Muscle of leg (tissue), 16 donors: Measurements from ENCODE around the gene CYRIA. TPM values are rescaled to one million over a fixed set of nuclear protein-coding genes. Genes with fewer than 3 reads are reported as not detected.

Experiments
- DNase-seq: peaks from one replicate; pipeline ENCODE4 v3.0.0; 2013
- H3K27ac ChIP-seq: one replicate; pipeline ENCODE4 v1.5.1; 2013; ENCODE audit warnings: mild to moderate bottlenecking, low read length, control low read depth
- H3K27me3 ChIP-seq: one replicate; pipeline ENCODE4 v1.6.1; 2013; ENCODE audit warnings: low read length; ENCODE audit not compliant: control insufficient read depth, insufficient read depth
- H3K36me3 ChIP-seq: one replicate; pipeline ENCODE4 v1.6.1; 2013; ENCODE audit warnings: low read length; ENCODE audit not compliant: control insufficient read depth, insufficient read depth
- H3K4me1 ChIP-seq: one replicate; pipeline ENCODE4 v1.6.1; 2013; ENCODE audit warnings: low read length; ENCODE audit not compliant: control insufficient read depth, insufficient read depth
- H3K4me3 ChIP-seq: one replicate; pipeline ENCODE4 v1.5.1; 2013; ENCODE audit warnings: low read length, control low read depth
- H3K9me3 ChIP-seq: replicated peaks from 2 replicates; pipeline ENCODE4 v1.6.1; 2013; ENCODE audit warnings: low read depth, low read length; ENCODE audit not compliant: control insufficient read depth
- WGBS: methylation state at CpG from one replicate; pipeline ENCODE4 v1.1.5; 2013; ENCODE audit warnings: missing lambda C conversion rate; ENCODE audit not compliant: insufficient coverage; 5-methylcytosine and 5-hydroxymethylcytosine counted together
- long read RNA-seq, 11 donors: transcript quantifications; one replicate each; lab custom pipeline, GENCODE V29; 2026
- polyA plus RNA-seq, 8 donors: library from polyadenylated mRNA; unstranded; fragments of 120-200 nt; gene quantifications; one replicate each; pipeline versions ENCODE4 v1.2.1 to v1.2.3, GENCODE V29; 2013; ENCODE audit warnings: inconsistent platforms in 1 of 8, low replicate concordance in 1 of 8; ENCODE audit not compliant: insufficient read length in 8 of 8, insufficient read depth in 1 of 8
- total RNA-seq: library from RNA; stranded (reverse); fragments of 120-200 nt; gene quantifications from one replicate; pipeline ENCODE4 v1.2.4, GENCODE V29; 2013

Gene CYRIA
- 3.9 TPM for total RNA-seq
- polyA plus RNA-seq, result 1 to 10 TPM; 3.9 to 8.1 (median 5.4) TPM
- long read RNA-seq, donor 1, full-length matches to known transcripts, result 1 of 1 reads
- long read RNA-seq, donor 1, partial matches to known transcripts, result 0 of 1 reads
- long read RNA-seq, donor 1, other reads (novel, unspliced or antisense), result 0 of 1 reads
- long read RNA-seq, donor 2, result 0 reads
- long read RNA-seq, donor 3, full-length matches to known transcripts, result 1 of 1 reads
- long read RNA-seq, donor 3, partial matches to known transcripts, result 0 of 1 reads
- long read RNA-seq, donor 3, other reads (novel, unspliced or antisense), result 0 of 1 reads
- long read RNA-seq, donor 4, full-length matches to known transcripts, result 2 of 2 reads
- long read RNA-seq, donor 4, partial matches to known transcripts, result 0 of 2 reads
- long read RNA-seq, donor 4, other reads (novel, unspliced or antisense), result 0 of 2 reads
- long read RNA-seq, donor 5, full-length matches to known transcripts, result 1 of 1 reads
- long read RNA-seq, donor 5, partial matches to known transcripts, result 0 of 1 reads
- long read RNA-seq, donor 5, other reads (novel, unspliced or antisense), result 0 of 1 reads
- long read RNA-seq, donor 6, result 0 reads
- long read RNA-seq, donor 7, full-length matches to known transcripts, result 2 of 2 reads
- long read RNA-seq, donor 7, partial matches to known transcripts, result 0 of 2 reads
- long read RNA-seq, donor 7, other reads (novel, unspliced or antisense), result 0 of 2 reads
- long read RNA-seq, donor 8, full-length matches to known transcripts, result 1 of 1 reads
- long read RNA-seq, donor 8, partial matches to known transcripts, result 0 of 1 reads
- long read RNA-seq, donor 8, other reads (novel, unspliced or antisense), result 0 of 1 reads
- long read RNA-seq, donor 9, full-length matches to known transcripts, result 1 of 1 reads
- long read RNA-seq, donor 9, partial matches to known transcripts, result 0 of 1 reads
- long read RNA-seq, donor 9, other reads (novel, unspliced or antisense), result 0 of 1 reads
- long read RNA-seq, donor 10, full-length matches to known transcripts, result 1 of 1 reads
- long read RNA-seq, donor 10, partial matches to known transcripts, result 0 of 1 reads
- long read RNA-seq, donor 10, other reads (novel, unspliced or antisense), result 0 of 1 reads
- long read RNA-seq, donor 11, full-length matches to known transcripts, result 1 of 1 reads
- long read RNA-seq, donor 11, partial matches to known transcripts, result 0 of 1 reads
- long read RNA-seq, donor 11, other reads (novel, unspliced or antisense), result 0 of 1 reads

DNA sequence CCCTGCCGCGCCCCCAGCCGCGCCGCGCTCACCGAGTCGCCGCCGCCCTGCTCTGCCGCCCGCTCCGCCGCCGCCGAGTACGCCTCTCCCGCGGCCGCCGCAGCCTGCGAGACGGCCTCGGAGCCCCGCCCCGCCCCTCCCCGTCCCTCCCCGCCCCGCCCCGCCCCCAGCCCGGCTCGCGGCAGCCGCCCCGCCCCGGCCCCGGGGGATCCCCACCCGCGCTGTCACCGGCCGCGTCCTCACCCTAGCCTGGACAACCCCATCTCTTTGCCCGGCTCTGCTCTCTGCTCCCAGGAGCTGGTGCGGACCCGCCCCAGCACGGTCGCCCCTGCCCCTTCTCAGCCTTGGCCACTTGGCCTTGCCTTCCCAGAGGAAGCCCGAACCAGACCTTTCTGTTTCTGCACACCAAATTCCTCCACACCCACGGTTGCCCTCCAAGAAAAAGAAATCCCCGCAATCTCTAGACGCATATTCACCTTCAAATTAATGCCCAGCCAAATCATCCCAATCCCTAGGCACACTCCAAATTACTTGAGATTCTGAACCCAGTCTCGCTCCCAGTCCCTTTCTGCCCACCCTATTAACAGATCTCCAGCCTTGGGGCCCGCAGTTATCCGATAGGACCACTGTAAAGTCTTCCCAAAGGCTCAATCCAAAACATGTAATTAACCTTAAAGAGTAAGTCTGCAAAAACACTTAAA lies at the start of gene CYRIA:
Gene CYRIA, minus strand, starts transcription at position 87 of the 701 bp plus-strand sequence. CDS start 77,715 bp downstream, outside the sequence.
- peak within 1 kb of the TSS; percentile 77 for H3K27ac ChIP-seq
- peak; percentile 67 for DNase-seq

DNA sequence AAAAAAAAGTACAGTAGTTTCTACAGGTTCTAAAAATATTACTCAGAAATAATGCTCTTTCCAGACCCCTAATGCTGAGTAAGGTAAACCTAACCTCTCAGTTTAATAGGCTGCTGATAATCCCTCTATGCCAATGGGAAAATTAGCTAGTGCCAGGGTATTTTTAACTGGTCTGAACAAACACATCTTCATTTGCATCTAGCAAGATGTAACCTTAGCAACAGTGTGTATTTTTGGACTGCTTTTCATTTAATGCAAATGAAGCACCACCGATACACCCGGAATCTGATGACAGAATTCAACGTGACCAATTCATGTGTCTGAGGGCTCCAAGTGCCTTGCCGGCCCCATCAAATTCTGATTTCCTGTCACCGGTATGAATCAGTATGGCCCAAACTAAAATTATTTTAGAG lies 47.4 kb upstream of the CYRIA start:
- H3K36me3 ChIP-seq, result no peaks in the 10 kb centered on the region
- H3K27ac ChIP-seq, result no peak overlapping the region
- 65% methylated on average over 4 of the region's 5 CpGs for WGBS
- H3K4me1 ChIP-seq, result peaks cover 13% of the 10 kb centered on the region
- peak; percentile 41 for DNase-seq
- no peak overlapping the region for H3K4me3 ChIP-seq
- H3K9me3 ChIP-seq, result no peaks in the 10 kb centered on the region
- H3K27me3 ChIP-seq, result no peaks in the 10 kb centered on the region

More for the DNA sequence above, at the start of gene CYRIA:
- 2% methylated on average over 15 of the region's 54 CpGs for WGBS
- peak within 1 kb of the TSS; percentile 58 for H3K4me3 ChIP-seq
- peaks cover 28% of the 10 kb centered on the region for H3K4me1 ChIP-seq
- no peaks in the 10 kb centered on the region for H3K36me3 ChIP-seq
- H3K9me3 ChIP-seq, result no peaks in the 10 kb centered on the region
- peaks cover 7% of the 10 kb centered on the region for H3K27me3 ChIP-seq

DNA sequence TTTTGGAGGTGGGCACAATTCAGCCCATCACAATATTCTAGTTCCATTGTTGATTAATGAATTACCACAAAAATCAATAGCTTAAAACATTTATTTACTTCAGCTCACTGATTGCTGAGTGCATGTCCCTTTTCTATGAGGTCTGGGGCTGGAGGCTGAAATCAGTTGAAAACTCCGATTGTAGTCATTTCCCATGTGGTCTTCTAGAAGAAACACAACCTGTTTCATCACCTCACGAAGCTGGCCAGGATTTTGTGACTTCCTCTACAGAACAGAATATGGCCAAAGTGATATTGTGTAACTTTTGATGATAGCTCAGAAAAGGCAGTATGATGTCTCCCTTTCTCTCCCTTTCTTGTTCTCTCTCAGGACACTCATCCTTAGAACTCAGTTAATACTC lies 44.1 kb upstream of the CYRIA start:
- Histone ChIP-seq H3K4me1 (no peaks in the 10 kb centered on the region), H3K27ac (no peak overlapping the region), H3K9me3 (no peaks in the 10 kb centered on the region), H3K36me3 (no peaks in the 10 kb centered on the region), H3K4me3 (no peak overlapping the region), H3K27me3 (no peaks in the 10 kb centered on the region)
- no CpG with 5 or more reads among the region's 2 CpGs for WGBS
- DNase-seq, result no peak

DNA sequence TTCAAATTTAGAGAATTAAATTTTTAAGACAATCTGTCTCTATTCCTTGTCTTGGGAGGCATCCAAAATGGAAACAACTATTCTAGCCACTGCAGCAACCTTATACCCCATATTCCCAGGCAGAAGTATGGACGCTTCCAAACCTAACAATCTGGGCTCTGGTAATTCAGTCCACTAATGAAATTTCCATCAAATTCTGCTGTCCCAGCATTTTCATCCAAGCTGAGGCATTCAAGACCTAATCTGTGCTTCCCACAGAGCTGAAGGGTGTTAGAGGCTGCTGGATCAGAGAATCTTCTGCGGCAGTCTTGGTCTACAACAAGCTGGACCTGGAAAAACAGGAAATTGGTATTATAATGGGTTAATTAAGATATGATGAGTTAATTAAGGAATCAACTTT lies 42.5 kb upstream of the CYRIA start:
- no peaks in the 10 kb centered on the region for H3K9me3 ChIP-seq
- H3K4me3 ChIP-seq, result no peak overlapping the region
- H3K4me1 ChIP-seq, result no peaks in the 10 kb centered on the region
- H3K36me3 ChIP-seq, result no peaks in the 10 kb centered on the region
- 40% methylated on average over 1 of the region's 2 CpGs for WGBS
- no peak for DNase-seq
- no peaks in the 10 kb centered on the region for H3K27me3 ChIP-seq
- H3K27ac ChIP-seq, result no peak overlapping the region

DNA sequence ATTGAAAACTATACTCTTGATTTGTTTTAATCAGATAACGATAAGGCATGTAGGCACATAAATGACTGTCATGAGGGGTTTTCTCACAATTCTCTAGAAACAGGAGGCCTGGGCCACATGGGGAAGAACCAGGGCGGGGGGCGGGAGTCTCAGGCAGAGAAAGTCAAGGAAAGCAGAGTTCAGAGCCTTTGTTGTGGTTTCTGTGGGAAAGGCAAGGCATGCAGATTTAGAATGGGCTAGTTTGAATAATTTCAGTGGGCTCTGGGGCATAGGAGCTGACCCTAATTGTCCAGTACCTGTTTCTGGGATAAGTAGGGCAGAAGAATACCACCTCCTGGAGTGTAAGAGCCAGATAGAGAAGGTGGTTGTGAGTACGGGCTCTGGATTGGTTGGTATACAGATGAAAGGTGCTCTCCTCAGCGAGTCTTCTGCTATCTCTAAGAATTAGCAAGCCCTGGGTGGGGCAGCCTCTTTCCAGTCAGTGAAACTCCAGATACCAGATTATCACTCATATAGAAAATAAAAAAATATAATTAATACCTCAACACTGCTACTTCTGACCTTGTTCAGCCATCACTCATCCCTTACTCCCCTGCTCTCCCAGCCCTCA lies 41.5 kb upstream of the CYRIA start:
- Histone ChIP-seq H3K36me3 (no peaks in the 10 kb centered on the region), H3K9me3 (no peaks in the 10 kb centered on the region), H3K27ac (no peak overlapping the region), H3K27me3 (no peaks in the 10 kb centered on the region), H3K4me3 (no peak overlapping the region), H3K4me1 (no peaks in the 10 kb centered on the region)
- 93% methylated on average over 2 of the region's 5 CpGs for WGBS
- DNase-seq, result no peak

DNA sequence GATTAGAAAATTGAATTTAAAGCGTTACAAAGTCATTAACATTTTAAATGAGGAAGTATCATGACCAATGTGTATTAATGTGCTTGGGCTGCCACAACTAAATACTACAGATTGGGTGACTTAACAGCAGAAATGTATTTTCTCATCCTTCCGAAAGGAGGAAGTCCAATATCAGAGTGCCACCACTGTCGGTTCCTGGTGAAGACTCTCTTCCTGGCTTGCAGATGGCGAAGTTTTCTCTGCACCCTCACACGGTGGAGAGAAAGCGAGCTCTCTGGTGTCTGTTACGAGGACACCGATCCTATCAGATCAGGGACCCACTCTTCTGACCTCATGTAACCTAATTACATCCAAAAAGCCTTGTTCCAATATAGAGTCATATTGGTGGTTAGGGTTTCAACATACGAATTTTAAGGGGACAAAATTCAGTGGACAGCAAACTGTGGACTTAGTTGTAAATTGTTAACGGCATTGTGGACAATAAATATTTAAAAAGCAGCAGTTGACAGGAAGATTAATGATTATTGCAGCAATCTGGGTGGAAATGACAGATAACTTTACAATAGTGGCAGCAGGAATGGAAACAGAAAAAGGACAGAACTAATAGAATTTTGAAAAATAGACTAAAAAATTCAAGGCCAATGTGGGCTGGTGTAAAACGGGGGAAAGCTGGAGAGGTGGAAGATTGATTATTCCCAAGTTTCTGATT lies 35.1 kb upstream of the CYRIA start:
- WGBS, result 60% methylated on average over 5 of the region's 11 CpGs
- Histone ChIP-seq H3K27ac (no peak overlapping the region), H3K27me3 (no peaks in the 10 kb centered on the region), H3K9me3 (peaks cover 4% of the 10 kb centered on the region), H3K36me3 (no peaks in the 10 kb centered on the region), H3K4me3 (no peak overlapping the region), H3K4me1 (no peaks in the 10 kb centered on the region)
- DNase-seq, result no peak

DNA sequence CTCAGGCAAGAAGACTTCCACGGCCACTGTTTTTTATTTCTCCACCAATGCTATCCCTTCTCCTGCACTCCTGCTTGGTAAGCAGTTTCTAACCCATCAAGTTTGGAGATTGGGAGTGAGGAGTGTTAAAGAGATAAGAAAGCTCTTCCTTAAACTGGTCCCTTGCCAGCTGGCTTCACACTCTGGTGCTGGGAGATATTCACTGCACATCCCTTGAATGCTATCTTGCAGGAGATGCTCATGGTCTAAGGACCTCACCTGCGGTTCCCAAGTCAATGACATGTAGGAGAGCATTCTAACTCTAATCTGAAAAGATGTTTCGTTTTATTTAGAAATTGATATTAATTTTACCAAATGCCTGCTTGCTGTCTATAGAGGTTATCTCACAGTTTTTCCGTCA lies 28.2 kb upstream of the CYRIA start:
- DNase-seq, result no peak
- Histone ChIP-seq H3K36me3 (no peaks in the 10 kb centered on the region), H3K27me3 (no peaks in the 10 kb centered on the region), H3K4me1 (no peaks in the 10 kb centered on the region), H3K27ac (no peak overlapping the region), H3K4me3 (no peak overlapping the region), H3K9me3 (peaks cover 4% of the 10 kb centered on the region)
- no CpG with 5 or more reads among the region's 4 CpGs for WGBS

DNA sequence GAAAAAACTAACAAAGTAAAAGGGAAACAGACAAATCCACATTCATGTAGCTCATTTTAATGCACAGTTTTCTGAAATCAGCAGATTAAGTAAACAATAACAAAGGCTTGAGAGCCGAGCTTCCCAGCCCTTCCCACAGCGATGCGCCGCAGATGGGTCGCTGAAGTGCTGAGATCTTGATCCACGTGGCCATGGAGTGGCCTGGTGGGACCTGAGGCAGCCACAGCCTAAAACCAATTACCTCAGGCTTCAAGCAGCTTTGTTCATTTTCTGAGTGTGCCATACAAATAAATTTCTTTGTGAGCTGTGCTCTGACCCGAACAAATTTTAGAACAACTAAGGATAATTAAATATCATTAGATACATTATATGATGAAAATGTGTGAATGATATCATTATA lies 25.6 kb upstream of the CYRIA start:
- Histone ChIP-seq H3K4me3 (no peak overlapping the region), H3K27ac (no peak overlapping the region), H3K4me1 (no peaks in the 10 kb centered on the region), H3K9me3 (no peaks in the 10 kb centered on the region), H3K36me3 (no peaks in the 10 kb centered on the region), H3K27me3 (no peaks in the 10 kb centered on the region)
- no peak for DNase-seq
- 81% methylated on average over 6 of the region's 7 CpGs for WGBS

DNA sequence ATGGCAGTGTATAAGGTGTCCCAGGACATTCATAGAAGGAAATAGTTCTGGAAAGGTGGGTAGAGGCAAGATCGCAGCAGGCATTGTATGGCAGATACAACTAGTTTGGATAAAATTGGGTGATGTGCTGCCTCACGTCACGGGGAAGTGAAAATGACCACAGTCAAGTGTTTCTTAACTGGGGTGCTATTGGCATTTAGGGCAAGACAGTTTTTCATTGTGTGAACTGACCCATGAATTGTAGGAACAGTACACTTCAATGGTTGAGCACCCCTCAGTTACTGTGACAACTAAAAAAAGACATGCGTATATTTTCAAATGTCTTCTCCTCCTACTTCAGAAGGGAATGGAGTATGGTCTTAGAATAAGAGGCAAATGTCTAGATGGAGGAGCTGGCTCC lies 22.3 kb upstream of the CYRIA start:
- H3K4me1 ChIP-seq, result no peaks in the 10 kb centered on the region
- WGBS, result 93% methylated on average over 3 of the region's 4 CpGs
- DNase-seq, result no peak
- no peaks in the 10 kb centered on the region for H3K27me3 ChIP-seq
- H3K27ac ChIP-seq, result no peak overlapping the region
- no peaks in the 10 kb centered on the region for H3K36me3 ChIP-seq
- no peak overlapping the region for H3K4me3 ChIP-seq
- no peaks in the 10 kb centered on the region for H3K9me3 ChIP-seq
